Fibroblast of pulmonary artery (primary cell): ENCODE measurements around the gene EFHC1.
A peak's percentile ranks its signal among the peaks of the same experiment; 100 is the strongest.

Source experiments
- DNase-seq: peaks from one replicate; pipeline ENCODE4 v3.0.0-alpha.2; 2010; ENCODE audit warnings: low read depth
- H3K4me3 ChIP-seq: replicated peaks from 2 replicates; pipeline ENCODE4 v1.5.1; 2011; ENCODE audit warnings: low read depth, mild to moderate bottlenecking, control low read depth, low read length, moderate library complexity
- CTCF ChIP-seq: IDR thresholded peaks from 2 replicates; pipeline ENCODE4 v1.5.1; 2011; ENCODE audit warnings: mild to moderate bottlenecking, control low read depth, low read length, inconsistent platforms; ENCODE audit errors: missing control alignments

Gene EFHC1

GRCh38 chr6:52516943-52517342 is 96.8 kb downstream of the EFHC1 start:
- no peak for TF ChIP-seq CTCF
- H3K4me3 ChIP-seq: no peak overlapping the region
- DNase-seq: no peak

GRCh38 chr6:52517502-52518278 is 97.5 kb downstream of the EFHC1 start:
- H3K4me3 ChIP-seq: peak overlapping the region; percentile 10
- no peak for TF ChIP-seq CTCF
- peak; percentile 98 for DNase-seq

GRCh38 chr6:52518279-52518945 is 98.3 kb downstream of the EFHC1 start:
- TF ChIP-seq CTCF: no peak
- no peak for DNase-seq
- H3K4me3 ChIP-seq: peak overlapping the region; percentile 10

GRCh38 chr6:52519618-52520017 is 99.5 kb downstream of the EFHC1 start:
- H3K4me3 ChIP-seq: no peak overlapping the region
- no peak for TF ChIP-seq CTCF
- no peak for DNase-seq

- DNase-seq: peak; percentile 81
- TF ChIP-seq CTCF: peak; percentile 12
- H3K4me3 ChIP-seq: no peak overlapping the region
Measured at GRCh38 chr6:52522151-52522626, 102.0 kb downstream of the EFHC1 start.

GRCh38 chr6:52522655-52523054 is 102.5 kb downstream of the EFHC1 start:
- no peak overlapping the region for H3K4me3 ChIP-seq
- no peak for TF ChIP-seq CTCF
- peak; percentile 58 for DNase-seq
